HepG2 (cell line): Measurements from ENCODE around the gene DUS2. TPM values are rescaled to one million over a fixed set of nuclear protein-coding genes. Genes with fewer than 3 reads are reported as not detected.

ENCODE experiments used
- ATAC-seq: fragments of 200-7000 bp; cut with Tn5 transposase; 3 replicates; pipeline ENCODE4 v1.9.1; 2020; ENCODE audit warnings: mild to moderate bottlenecking, moderate library complexity
- BruUV-seq: library from RNA; stranded (reverse); fragments of 400-500 nt; replicated peaks from 2 replicates; lab custom pipeline; 2021; lab: Mats Ljungman, UMichigan
- CTCF ChIA-PET: fragments of 300-600 bp; formaldehyde crosslinking; extraction: SDS; loops from one replicate; lab custom pipeline; 2021; ENCODE audit warnings: low total read pairs, inconsistent platforms, low intra/inter-chr PET ratio; lab: Yijun Ruan, JAX
- POLR2A ChIA-PET: fragments of 350-600 bp; sonication (Branson Sonifier 250); formaldehyde crosslinking; loops from one replicate; lab custom pipeline; 2020; ENCODE audit warnings: antibody characterized with exemption, inconsistent platforms; lab: Yijun Ruan, JAX
- DNase-seq: peaks from one replicate; pipeline ENCODE4 v3.0.0-alpha.2; 2015; ENCODE audit warnings: low spot score
- FAIRE-seq: peaks from 3 replicates; lab custom pipeline; 2011; peaks lifted over from hg19 to GRCh38; lab: Jason Lieb, UNC
- H2AFZ ChIP-seq: one replicate; pipeline ENCODE4 v1.6.1; 2011; ENCODE audit warnings: low read length, inconsistent platforms
- H3K27ac ChIP-seq: fragments of 300-600 bp; 3 replicates; pipeline ENCODE4 v1.8.0; 2011; ENCODE audit warnings: mixed run types, mild to moderate bottlenecking, mixed read lengths, low read length, inconsistent platforms; ENCODE audit not compliant: insufficient read depth; ENCODE audit errors: extremely low read length
- H3K27me3 ChIP-seq, 2 experiments: fragments of 200-600 bp in 1 of 2; 2 replicates in 1 of 2; 3 replicates in 1 of 2; pipeline versions ENCODE4 v1.6.0 to v1.8.0; 2011; ENCODE audit warnings: low read length in 2 of 2, mild to moderate bottlenecking in 2 of 2, moderate library complexity in 2 of 2, inconsistent platforms in 1 of 2; ENCODE audit not compliant: insufficient read depth in 2 of 2, control insufficient read depth in 1 of 2
- H3K36me3 ChIP-seq, 2 experiments: fragments of 200-600 bp in 1 of 2; replicated peaks in 1 of 2; 2 replicates in 1 of 2; 3 replicates in 1 of 2; pipeline versions ENCODE4 v1.5.1 to v1.8.0; 2011; ENCODE audit warnings: low read length in 2 of 2, inconsistent platforms in 1 of 2; ENCODE audit not compliant: insufficient read depth in 2 of 2, control insufficient read depth in 1 of 2
- H3K4me1 ChIP-seq: 2 replicates; pipeline ENCODE4 v1.5.1; 2012; ENCODE audit warnings: low read length, inconsistent platforms; ENCODE audit not compliant: insufficient read depth
- H3K4me2 ChIP-seq: 2 replicates; pipeline ENCODE4 v1.6.0; 2011; ENCODE audit warnings: low read depth, low read length, inconsistent platforms
- H3K4me3 ChIP-seq, 3 experiments: fragments of 200-600 bp in 1 of 3; sonication (generic), shearing (Covaris generic) in 1 of 3; replicated peaks in 1 of 3; 2 replicates each; pipeline ENCODE4 v1.5.1; 2011 to 2016; ENCODE audit warnings: low read length in 3 of 3, inconsistent platforms in 2 of 3, low read depth in 2 of 3, mild to moderate bottlenecking in 2 of 3, control low read depth in 1 of 3, mixed read lengths in 1 of 3; ENCODE audit not compliant: insufficient read depth in 1 of 3
- H3K79me2 ChIP-seq: one replicate; pipeline ENCODE4 v1.6.1; 2011; ENCODE audit warnings: low read length, inconsistent platforms; ENCODE audit not compliant: insufficient read depth
- H3K9ac ChIP-seq: 2 replicates; pipeline ENCODE4 v1.6.0; 2011; ENCODE audit warnings: mild to moderate bottlenecking, low read depth, low read length, inconsistent platforms; ENCODE audit not compliant: insufficient read depth
- H3K9me3 ChIP-seq: 2 replicates; pipeline ENCODE4 v1.5.1; 2012; ENCODE audit warnings: mild to moderate bottlenecking, low read length
- H4K20me1 ChIP-seq: 2 replicates; pipeline ENCODE4 v1.6.0; 2011; ENCODE audit warnings: inconsistent platforms, mild to moderate bottlenecking, low read length, moderate library complexity; ENCODE audit not compliant: insufficient read depth
- EZH2 ChIP-seq: conservative IDR thresholded peaks from 2 replicates; pipeline ENCODE4 v1.6.1; 2012; ENCODE audit warnings: mild to moderate bottlenecking, low read depth, low read length, moderate library complexity
- GATAD1 ChIP-seq: IDR thresholded peaks from 2 replicates; pipeline ENCODE4 v1.6.1; 2016; ENCODE audit warnings: missing genetic modification reagents, missing compliant biosample characterization
- ISL2 ChIP-seq: sonication (generic); formaldehyde crosslinking; IDR thresholded peaks from 2 replicates; pipeline ENCODE4 v1.5.0; 2020; ENCODE audit warnings: missing genetic modification reagents
- MLLT10 ChIP-seq: sonication (generic); formaldehyde crosslinking; IDR thresholded peaks from 2 replicates; pipeline ENCODE4 v1.4.0; 2020; ENCODE audit warnings: missing genetic modification reagents
- NAIF1 ChIP-seq: sonication (generic); formaldehyde crosslinking; IDR thresholded peaks from 2 replicates; pipeline ENCODE4 v1.5.0; 2020; ENCODE audit warnings: mild to moderate bottlenecking, missing genetic modification reagents, borderline replicate concordance
- PAWR ChIP-seq: sonication (generic); formaldehyde crosslinking; IDR thresholded peaks from 2 replicates; pipeline ENCODE4 v1.4.0; 2020; ENCODE audit warnings: missing genetic modification reagents, mild to moderate bottlenecking, borderline replicate concordance
- ZFP37 ChIP-seq: sonication (generic); formaldehyde crosslinking; IDR thresholded peaks from 2 replicates; pipeline ENCODE4 v1.4.0; 2020; ENCODE audit warnings: missing genetic modification reagents, borderline replicate concordance
- ZNF12 ChIP-seq: sonication (generic); formaldehyde crosslinking; IDR thresholded peaks from 2 replicates; pipeline ENCODE4 v1.5.0; 2020; ENCODE audit warnings: missing genetic modification reagents
- ZNF143 ChIP-seq: sonication (generic); formaldehyde crosslinking; IDR thresholded peaks from 2 replicates; pipeline ENCODE4 v1.4.0; 2020; ENCODE audit warnings: missing genetic modification reagents
- ZNF414 ChIP-seq: sonication (generic); formaldehyde crosslinking; IDR thresholded peaks from 2 replicates; pipeline ENCODE4 v1.5.0; 2020; ENCODE audit warnings: missing genetic modification reagents
- ZNF788 ChIP-seq: sonication (generic); formaldehyde crosslinking; IDR thresholded peaks from 2 replicates; pipeline ENCODE4 v1.5.0; 2020; ENCODE audit warnings: mild to moderate bottlenecking, missing genetic modification reagents, borderline replicate concordance
- ZNF790 ChIP-seq: sonication (generic); formaldehyde crosslinking; IDR thresholded peaks from 2 replicates; pipeline ENCODE4 v1.8.0; 2022; ENCODE audit warnings: missing genetic modification reagents, mild to moderate bottlenecking, borderline replicate concordance
- WGBS: methylation state at CpG from one replicate; pipeline ENCODE4 v1.1.6; 2017; ENCODE audit warnings: low lambda C conversion rate; 5-methylcytosine and 5-hydroxymethylcytosine counted together
- in situ Hi-C: cut with HindIII; loops from 2 replicates; pipeline ENCODE4 v1.10.0; 2017; ENCODE audit warnings: low pct_unique_long_range_greater_than_20kb; ENCODE audit not compliant: extremely low pct_ligation_motif_present
- intact Hi-C: fragments of 100-400 bp; cut with micrococcal nuclease; formaldehyde crosslinking; loops from one replicate; pipeline ENCODE4 v1.10.0; 2022; ENCODE audit not compliant: unreplicated experiment
- polyA plus RNA-seq, 8 experiments: library from polyadenylated mRNA; depleted of rRNA in 3 of 8; stranded (reverse) in 7 of 8; unstranded in 1 of 8; fragments of >200 nt; fragmentation: Illumina TruSeq in 4 of 8; extraction: Trizol in 4 of 8; gene quantifications; 2 replicates each; pipeline versions ENCODE4 v1.2.1 to v1.2.3, GENCODE V29; 2011 to 2016; ENCODE audit warnings: low read depth in 4 of 8, missing spikeins in 1 of 8, mixed read lengths in 1 of 8; ENCODE audit not compliant: insufficient read depth in 1 of 8
- total RNA-seq, 5 experiments: library from RNA; depleted of rRNA; stranded (reverse); fragments of >200 nt; fragmentation: Illumina TruSeq; extraction: Trizol; gene quantifications; 2 replicates each; pipeline ENCODE4 v1.2.3, GENCODE V29; 2016; ENCODE audit warnings: low read depth in 1 of 5
- TF ChIP-seq, protein P1 (sequence below): sonication (generic); formaldehyde crosslinking; IDR thresholded peaks from one replicate; pipeline ENCODE4 v1.5.1; 2020; ENCODE audit warnings: mild to moderate bottlenecking, missing genetic modification reagents; ENCODE audit errors: not compliant biosample characterization
- TF ChIP-seq, protein P2 (sequence below): sonication (generic); formaldehyde crosslinking; IDR thresholded peaks from 2 replicates; pipeline ENCODE4 v1.9.0; 2022; ENCODE audit warnings: low read depth, missing genetic modification reagents

DUS2 gene
- total and polyA plus RNA-seq, 2 of the 13 experiments (the other 11 are each of a cell fraction or from before 2014, with no cell fraction given) = 17.8 to 25.1 TPM

DNA sequence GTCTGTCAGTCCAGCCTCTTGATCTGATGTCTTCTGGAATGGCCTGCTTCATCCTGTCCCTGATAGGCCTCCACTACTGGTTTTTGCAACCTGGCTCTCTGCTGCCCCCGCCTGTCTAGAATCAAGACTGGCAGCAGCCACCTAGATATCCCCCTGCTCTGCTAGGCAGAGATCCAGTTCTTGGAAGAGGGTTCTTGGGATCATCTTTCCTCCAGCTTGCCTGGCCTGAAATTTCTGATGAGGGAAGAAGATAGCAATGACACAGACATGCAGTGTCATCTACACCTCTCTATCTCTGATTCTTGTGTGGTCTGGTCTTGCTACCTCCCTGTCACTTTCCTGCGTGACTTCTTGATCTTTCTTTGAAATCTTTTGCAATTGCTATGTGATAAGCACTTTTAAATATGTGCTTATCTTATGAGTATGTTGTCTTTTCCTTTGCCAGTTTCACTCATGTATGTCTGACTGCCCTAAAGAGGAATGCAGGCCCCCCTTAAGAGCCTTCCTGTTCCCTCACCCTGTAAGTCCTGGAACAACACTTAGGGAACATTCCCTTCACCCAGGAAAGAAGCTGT, 41.8 kb downstream of the DUS2 start:
- Histone ChIP-seq H3K36me3 (peaks cover 34 to 35% of the 10 kb centered on the region in 2 experiments), H3K79me2 (no peaks in the 10 kb centered on the region), H3K9me3 (no peaks in the 10 kb centered on the region), H3K4me1 (no peaks in the 10 kb centered on the region), H3K4me3 (no peak overlapping the region), H3K27ac (no peak overlapping the region), H3K9ac (no peak overlapping the region), H3K4me2 (no peak overlapping the region), H4K20me1 (no peaks in the 10 kb centered on the region), H3K27me3 (no peaks in the 10 kb centered on the region), H2AFZ (no peak overlapping the region)
- CTCF ChIA-PET = interaction anchor here (0.6 to 2.3 kb wide), 6 partner anchors 19 to 1063 kb away, joined by 3 to 14 read pairs (median 6); no protein-coding TSS in a partner anchor
- WGBS = 53% methylated on average over 2 of the region's 2 CpGs
- intact Hi-C loops = loop anchor here (10.0 kb wide), 1 partner anchor 250 kb away; no protein-coding TSS in a partner anchor
- in situ Hi-C loops = no loop called here
- no TSS peak for BruUV-seq
- ATAC-seq (peak; percentile 97), FAIRE-seq (peak; percentile 99), DNase-seq (peak; percentile 61)
- POLR2A ChIA-PET = interaction anchor here (1.7 to 4.3 kb wide), 2 partner anchors 15 to 19 kb away, joined by 4 to 11 read pairs; no protein-coding TSS in a partner anchor
- TF ChIP-seq ZNF790 (CRISPR knock-in tag) (no peak), ISL2 (CRISPR knock-in tag) (0 out of 2 replicates have a peak, but pooled peaks have one; percentile 29), ZNF143 (CRISPR knock-in tag) (no peak), MLLT10 (CRISPR knock-in tag) (no peak), ZFP37 (no peak), ZNF788 (CRISPR knock-in tag) (no peak), ZNF414 (CRISPR knock-in tag) (peak; percentile 69; the same call in 1 of the 2 replicates), ZNF12 (CRISPR knock-in tag) (no peak), GATAD1 (CRISPR knock-in tag) (no peak; the same call in 1 of the 2 replicates), PAWR (CRISPR knock-in tag) (no peak), NAIF1 (CRISPR knock-in tag) (no peak), EZH2 (no peak)
- TF ChIP-seq, protein P1, sequence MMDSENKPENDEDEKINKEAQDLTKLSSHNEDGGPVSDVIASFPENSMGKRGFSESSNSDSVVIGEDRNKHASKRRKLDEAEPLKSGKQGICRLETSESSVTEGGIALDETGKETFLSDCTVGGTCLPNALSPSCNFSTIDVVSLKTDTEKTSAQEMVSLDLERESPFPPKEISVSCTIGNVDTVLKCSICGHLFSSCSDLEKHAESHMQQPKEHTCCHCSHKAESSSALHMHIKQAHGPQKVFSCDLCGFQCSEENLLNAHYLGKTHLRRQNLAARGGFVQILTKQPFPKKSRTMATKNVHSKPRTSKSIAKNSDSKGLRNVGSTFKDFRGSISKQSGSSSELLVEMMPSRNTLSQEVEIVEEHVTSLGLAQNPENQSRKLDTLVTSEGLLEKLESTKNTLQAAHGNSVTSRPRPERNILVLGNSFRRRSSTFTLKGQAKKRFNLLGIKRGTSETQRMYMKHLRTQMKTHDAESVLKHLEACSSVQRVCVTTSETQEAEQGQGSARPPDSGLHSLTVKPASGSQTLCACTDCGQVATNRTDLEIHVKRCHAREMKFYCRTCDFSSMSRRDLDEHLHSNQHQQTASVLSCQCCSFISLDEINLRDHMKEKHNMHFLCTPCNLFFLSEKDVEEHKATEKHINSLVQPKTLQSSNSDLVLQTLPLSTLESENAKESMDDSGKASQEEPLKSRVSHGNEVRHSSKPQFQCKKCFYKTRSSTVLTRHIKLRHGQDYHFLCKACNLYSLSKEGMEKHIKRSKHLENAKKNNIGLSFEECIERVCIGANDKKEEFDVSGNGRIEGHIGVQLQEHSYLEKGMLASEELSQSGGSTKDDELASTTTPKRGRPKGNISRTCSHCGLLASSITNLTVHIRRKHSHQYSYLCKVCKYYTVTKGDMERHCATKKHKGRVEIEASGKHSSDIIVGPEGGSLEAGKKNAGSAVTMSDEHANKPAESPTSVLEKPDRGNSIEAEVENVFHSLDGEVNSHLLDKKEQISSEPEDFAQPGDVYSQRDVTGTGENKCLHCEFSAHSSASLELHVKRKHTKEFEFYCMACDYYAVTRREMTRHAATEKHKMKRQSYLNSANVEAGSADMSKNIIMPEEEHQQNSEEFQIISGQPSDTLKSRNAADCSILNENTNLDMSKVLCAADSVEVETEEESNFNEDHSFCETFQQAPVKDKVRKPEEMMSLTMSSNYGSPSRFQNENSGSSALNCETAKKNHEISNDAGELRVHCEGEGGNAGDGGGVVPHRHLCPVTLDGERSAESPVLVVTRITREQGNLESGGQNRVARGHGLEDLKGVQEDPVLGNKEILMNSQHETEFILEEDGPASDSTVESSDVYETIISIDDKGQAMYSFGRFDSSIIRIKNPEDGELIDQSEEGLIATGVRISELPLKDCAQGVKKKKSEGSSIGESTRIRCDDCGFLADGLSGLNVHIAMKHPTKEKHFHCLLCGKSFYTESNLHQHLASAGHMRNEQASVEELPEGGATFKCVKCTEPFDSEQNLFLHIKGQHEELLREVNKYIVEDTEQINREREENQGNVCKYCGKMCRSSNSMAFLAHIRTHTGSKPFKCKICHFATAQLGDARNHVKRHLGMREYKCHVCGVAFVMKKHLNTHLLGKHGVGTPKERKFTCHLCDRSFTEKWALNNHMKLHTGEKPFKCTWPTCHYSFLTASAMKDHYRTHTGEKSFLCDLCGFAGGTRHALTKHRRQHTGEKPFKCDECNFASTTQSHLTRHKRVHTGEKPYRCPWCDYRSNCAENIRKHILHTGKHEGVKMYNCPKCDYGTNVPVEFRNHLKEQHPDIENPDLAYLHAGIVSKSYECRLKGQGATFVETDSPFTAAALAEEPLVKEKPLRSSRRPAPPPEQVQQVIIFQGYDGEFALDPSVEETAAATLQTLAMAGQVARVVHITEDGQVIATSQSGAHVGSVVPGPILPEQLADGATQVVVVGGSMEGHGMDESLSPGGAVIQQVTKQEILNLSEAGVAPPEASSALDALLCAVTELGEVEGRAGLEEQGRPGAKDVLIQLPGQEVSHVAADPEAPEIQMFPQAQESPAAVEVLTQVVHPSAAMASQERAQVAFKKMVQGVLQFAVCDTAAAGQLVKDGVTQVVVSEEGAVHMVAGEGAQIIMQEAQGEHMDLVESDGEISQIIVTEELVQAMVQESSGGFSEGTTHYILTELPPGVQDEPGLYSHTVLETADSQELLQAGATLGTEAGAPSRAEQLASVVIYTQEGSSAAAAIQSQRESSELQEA (CRISPR knock-in tag) = no peak
- TF ChIP-seq, protein P2, sequence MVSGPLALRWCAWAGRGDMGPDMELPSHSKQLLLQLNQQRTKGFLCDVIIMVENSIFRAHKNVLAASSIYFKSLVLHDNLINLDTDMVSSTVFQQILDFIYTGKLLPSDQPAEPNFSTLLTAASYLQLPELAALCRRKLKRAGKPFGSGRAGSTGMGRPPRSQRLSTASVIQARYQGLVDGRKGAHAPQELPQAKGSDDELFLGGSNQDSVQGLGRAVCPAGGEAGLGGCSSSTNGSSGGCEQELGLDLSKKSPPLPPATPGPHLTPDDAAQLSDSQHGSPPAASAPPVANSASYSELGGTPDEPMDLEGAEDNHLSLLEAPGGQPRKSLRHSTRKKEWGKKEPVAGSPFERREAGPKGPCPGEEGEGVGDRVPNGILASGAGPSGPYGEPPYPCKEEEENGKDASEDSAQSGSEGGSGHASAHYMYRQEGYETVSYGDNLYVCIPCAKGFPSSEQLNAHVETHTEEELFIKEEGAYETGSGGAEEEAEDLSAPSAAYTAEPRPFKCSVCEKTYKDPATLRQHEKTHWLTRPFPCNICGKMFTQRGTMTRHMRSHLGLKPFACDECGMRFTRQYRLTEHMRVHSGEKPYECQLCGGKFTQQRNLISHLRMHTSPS = no peak
